GM21390 (cell line): Measurements from ENCODE around the gene WDR73.

ENCODE experiments used
- ATAC-seq: cut with Tn5 transposase; IDR thresholded peaks from one replicate; pipeline ENCODE4 v1.9.1; 2021; ENCODE audit not compliant: unreplicated experiment

Gene WDR73

GRCh38 chr15:84653910-84654688 lies at the start of gene WDR73:
Gene WDR73 (minus strand): TSS chr15:84654283. CDS start chr15:84654274, 9 bp downstream.
- ATAC-seq, result peak; percentile 87

GRCh38 chr15:84703808-84704207 lies 49.7 kb upstream of the WDR73 start:
- no peak for ATAC-seq

- no peak for ATAC-seq
Measured at GRCh38 chr15:84702961-84703482, 48.9 kb upstream of the WDR73 start.

GRCh38 chr15:84699538-84700191 lies 45.6 kb upstream of the WDR73 start:
- ATAC-seq, result no peak

GRCh38 chr15:84697236-84697990 lies 43.3 kb upstream of the WDR73 start:
- ATAC-seq, result no peak

GRCh38 chr15:84696757-84697156 lies 42.7 kb upstream of the WDR73 start:
- no peak for ATAC-seq

GRCh38 chr15:84690342-84690741 lies 36.3 kb upstream of the WDR73 start:
- no peak for ATAC-seq

GRCh38 chr15:84689858-84690257 lies 35.8 kb upstream of the WDR73 start:
- ATAC-seq, result no peak

GRCh38 chr15:84686446-84686845 lies 32.4 kb upstream of the WDR73 start:
- peak; percentile 49 for ATAC-seq

- ATAC-seq, result no peak
Measured at GRCh38 chr15:84685304-84685703, 31.2 kb upstream of the WDR73 start.

GRCh38 chr15:84684092-84684491 lies 30.0 kb upstream of the WDR73 start:
- ATAC-seq, result no peak

- ATAC-seq, result no peak
Measured at GRCh38 chr15:84681831-84682230, 27.7 kb upstream of the WDR73 start.

- no peak for ATAC-seq
Measured at GRCh38 chr15:84671211-84671610, 17.1 kb upstream of the WDR73 start.

GRCh38 chr15:84669726-84670125 lies 15.6 kb upstream of the WDR73 start:
- ATAC-seq, result no peak

GRCh38 chr15:84668221-84668982 lies 14.3 kb upstream of the WDR73 start:
- no peak for ATAC-seq

- no peak for ATAC-seq
Measured at GRCh38 chr15:84666373-84666772, 12.3 kb upstream of the WDR73 start.

- no peak for ATAC-seq
Measured at GRCh38 chr15:84661001-84661400, 6.9 kb upstream of the WDR73 start.

- ATAC-seq, result no peak
Measured at GRCh38 chr15:84659904-84660781, 6.1 kb upstream of the WDR73 start.

- ATAC-seq, result no peak
Measured at GRCh38 chr15:84658788-84659411, 4.8 kb upstream of the WDR73 start.
